ENCODE measurements around the gene EHD4.

The EHD4 gene

GRCh38 chr15:41928100-41928499, 44.3 kb downstream of the EHD4 start (continued):
- no peak for TF ChIP-seq CTCF (tag by site-specific recombination; IDR thresholded peaks at IDR 0.05)
- no peak for TF ChIP-seq SP3 (tag by site-specific recombination; IDR thresholded peaks at IDR 0.05)
- TF ChIP-seq PRDM6 (tag by site-specific recombination; IDR thresholded peaks at IDR 0.05): peak; percentile 74
- no peak for TF ChIP-seq ZNF426 (tag by site-specific recombination; IDR thresholded peaks at IDR 0.05)
- no peak for TF ChIP-seq ZNF184 (tag by site-specific recombination; IDR thresholded peaks at IDR 0.05)
- no peak for TF ChIP-seq ZNF558 (tag by site-specific recombination; IDR thresholded peaks at IDR 0.05)
- TF ChIP-seq ZNF639 (tag by site-specific recombination; IDR thresholded peaks at IDR 0.05): no peak
- TF ChIP-seq ZBTB17 (tag by site-specific recombination; IDR thresholded peaks at IDR 0.05): no peak
- TF ChIP-seq IKZF3 (tag by site-specific recombination; IDR thresholded peaks at IDR 0.05): no peak
- no peak for TF ChIP-seq TRIM28 (IDR thresholded peaks at IDR 0.05; ENCODE audit: borderline replicate concordance, low read length)
- no peak for TF ChIP-seq ZNF121 (tag by site-specific recombination; IDR thresholded peaks at IDR 0.05)
- no peak for TF ChIP-seq ZNF221 (tag by site-specific recombination; IDR thresholded peaks at IDR 0.05; ENCODE audit: borderline replicate concordance)
- no peak for TF ChIP-seq ATF2 (tag by site-specific recombination; IDR thresholded peaks at IDR 0.05; ENCODE audit: low read depth)
- no peak for TF ChIP-seq KLF17 (tag by site-specific recombination; IDR thresholded peaks at IDR 0.05)
- TF ChIP-seq ZNF513 (tag by site-specific recombination; IDR thresholded peaks at IDR 0.05): no peak
- TF ChIP-seq SALL2 (tag by site-specific recombination; IDR thresholded peaks at IDR 0.05; ENCODE audit: borderline replicate concordance): no peak
- TF ChIP-seq ZNF580 (tag by site-specific recombination; IDR thresholded peaks at IDR 0.05): peak; percentile 52; the same call in 1 of the 2 replicates
- no peak for TF ChIP-seq BCL11B (tag by site-specific recombination; IDR thresholded peaks at IDR 0.05; ENCODE audit: low read depth)
- TF ChIP-seq SP7 (tag by site-specific recombination; IDR thresholded peaks at IDR 0.05): 0 out of 2 replicates have a peak, but pooled peaks have one; percentile 50
- TF ChIP-seq ZSCAN18 (tag by site-specific recombination; IDR thresholded peaks at IDR 0.05): no peak
- TF ChIP-seq ZNF530 (tag by site-specific recombination; IDR thresholded peaks at IDR 0.05; ENCODE audit: low read depth): no peak
- TF ChIP-seq ZNF324 (tag by site-specific recombination; IDR thresholded peaks at IDR 0.05): no peak
- no peak for TF ChIP-seq ZNF155 (tag by site-specific recombination; IDR thresholded peaks at IDR 0.05)
- TF ChIP-seq ZNF169 (tag by site-specific recombination; IDR thresholded peaks at IDR 0.05): no peak
- no peak for TF ChIP-seq ZFP69B (tag by site-specific recombination; IDR thresholded peaks at IDR 0.05)
- TF ChIP-seq ZNF768 (tag by site-specific recombination; IDR thresholded peaks at IDR 0.05): peak; percentile 71; the same call in 1 of the 2 replicates
- peak; percentile 71 for TF ChIP-seq INSM2 (tag by site-specific recombination; IDR thresholded peaks at IDR 0.05)

Measured in HEK293 (cell line).